NCI-H345 treated with DMSO at 0.1 percent for 48 hours (cell line): ENCODE data around the gene OR52E4.

ENCODE experiments used
- DNase-seq: peaks from one replicate; lab custom pipeline; 2025; ENCODE audit not compliant: unreplicated experiment; lab: John Stamatoyannopoulos, UW

The OR52E4 gene

GRCh38 chr11:5928811-5929210, 48.4 kb downstream of the OR52E4 start:
- no peak for DNase-seq

DNA sequence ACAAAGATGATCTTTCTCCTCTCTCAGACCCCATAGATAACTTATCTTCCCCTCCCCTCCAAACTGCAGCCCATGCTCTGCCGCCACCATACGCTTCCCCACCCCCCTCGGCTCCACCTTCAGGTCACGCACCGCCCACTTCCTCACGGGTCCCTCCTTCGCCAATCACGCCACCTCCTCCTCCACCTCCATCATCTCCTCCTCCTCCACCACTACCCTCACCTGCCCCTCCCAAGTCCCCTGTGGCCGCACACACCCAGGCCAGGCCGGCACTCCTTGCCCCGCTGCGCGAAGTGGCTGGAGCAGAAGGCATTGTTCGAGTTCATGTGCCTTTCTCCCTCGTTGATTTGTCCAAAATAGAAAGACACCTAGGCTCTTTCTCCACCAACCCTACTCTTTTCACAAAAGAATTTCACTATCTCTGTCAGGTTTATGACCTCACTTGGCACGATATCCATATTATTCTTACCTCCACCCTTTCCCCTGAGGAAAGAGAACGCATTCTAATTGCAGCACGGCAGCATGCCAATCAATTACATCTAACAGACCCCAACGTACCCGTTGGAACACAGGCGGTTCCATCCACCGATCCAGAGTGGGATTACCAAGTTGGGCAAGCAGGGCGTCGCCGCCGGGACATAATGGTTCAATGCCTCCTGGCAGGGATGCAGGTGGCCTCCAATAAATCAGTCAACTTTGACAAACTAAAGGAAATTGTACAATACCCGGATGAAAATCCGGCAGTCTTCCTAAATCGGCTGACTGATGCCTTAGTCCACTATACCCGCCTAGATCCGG, 49.3 kb downstream of the OR52E4 start:
- DNase-seq, result no peak

DNA sequence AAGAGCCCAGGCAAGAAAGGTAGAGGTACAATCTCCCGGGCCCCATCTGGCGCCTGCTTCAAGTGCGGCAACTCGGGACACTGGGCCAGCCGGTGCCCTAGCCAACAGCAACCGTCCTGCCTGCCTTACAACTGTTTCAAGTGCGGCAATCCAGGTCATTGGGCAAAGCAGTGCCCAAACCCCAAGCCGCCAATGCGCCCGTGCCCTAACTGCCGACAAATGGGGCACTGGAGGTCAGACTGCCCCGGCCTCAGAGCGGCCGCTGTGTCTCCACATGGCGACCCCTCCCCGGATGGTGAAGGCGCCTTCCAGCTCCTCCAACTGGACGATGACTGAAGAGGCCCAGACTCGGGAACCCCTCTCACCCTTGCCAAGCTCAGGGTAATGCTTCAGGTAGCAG, 50.2 kb downstream of the OR52E4 start:
- DNase-seq, result no peak

DNA sequence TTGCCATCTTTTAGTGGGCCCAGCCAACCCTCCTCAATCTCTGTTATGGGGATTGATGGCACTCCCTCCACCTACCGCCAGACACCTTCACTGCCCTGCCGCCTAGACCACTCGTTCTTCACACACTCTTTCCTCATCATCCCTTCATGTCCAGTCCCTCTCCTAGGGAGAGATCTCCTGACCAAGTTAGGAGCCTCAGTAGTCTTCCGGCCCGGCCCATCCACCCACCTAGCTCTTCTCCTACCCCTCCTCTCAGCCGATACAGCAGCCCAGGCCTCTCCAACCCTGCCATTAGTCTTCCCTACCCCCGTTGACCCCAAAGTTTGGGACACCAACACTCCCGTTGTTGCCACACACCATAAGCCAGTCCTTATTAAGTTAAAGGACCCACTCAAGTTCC, 50.6 kb downstream of the OR52E4 start:
- DNase-seq, result no peak

GRCh38 chr11:5932671-5933070, 52.2 kb downstream of the OR52E4 start:
- no peak for DNase-seq

DNA sequence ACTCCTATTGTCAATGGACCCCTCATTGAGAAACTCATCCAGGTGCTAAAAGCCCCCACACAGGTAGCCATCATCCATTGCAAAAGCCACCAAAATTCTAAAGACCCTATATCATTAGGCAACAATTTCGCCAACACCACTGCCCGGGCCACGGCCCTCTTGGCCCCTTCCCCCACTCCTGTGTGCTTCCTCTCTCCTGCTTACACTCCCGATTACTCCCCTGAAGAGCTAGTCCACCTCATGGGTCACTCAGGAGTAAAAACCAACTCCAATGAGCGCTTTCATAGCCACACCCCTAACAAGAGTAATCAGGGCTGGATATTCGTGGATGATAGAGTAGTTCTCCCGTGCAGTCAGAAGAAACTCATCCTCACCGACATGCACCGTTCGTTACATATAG, 52.7 kb downstream of the OR52E4 start:
- no peak for DNase-seq
